Measurements from ENCODE around the gene TMEM178A.
"Not testable (repeated sequence)": the region's sequence is repeated elsewhere in the genome, so short reads cannot be mapped to it uniquely, and the experiment has no call there.

Gene TMEM178A

GRCh38 chr2:39718483-39718882 is 52.8 kb downstream of the TMEM178A start:
- no peak for DNase-seq

GRCh38 chr2:39719317-39719716 is 53.6 kb downstream of the TMEM178A start:
- no peak for DNase-seq

- no peak for DNase-seq
These were observed 55.3 kb downstream of the TMEM178A start for GRCh38 chr2:39720970-39721369.

- no peak for DNase-seq
These were observed 57.8 kb downstream of the TMEM178A start for GRCh38 chr2:39723497-39723896.

- DNase-seq, result no peak
These were observed 58.5 kb downstream of the TMEM178A start for GRCh38 chr2:39723946-39724827.

GRCh38 chr2:39724828-39725144 is 59.1 kb downstream of the TMEM178A start:
- DNase-seq, result no peak

GRCh38 chr2:39725401-39725800 is 59.7 kb downstream of the TMEM178A start:
- DNase-seq, result no peak

- not testable (repeated sequence) for DNase-seq
These were observed 62.4 kb downstream of the TMEM178A start for GRCh38 chr2:39728085-39728484.

GRCh38 chr2:39728941-39729351 is 63.2 kb downstream of the TMEM178A start:
- no peak for DNase-seq

GRCh38 chr2:39730276-39730675 is 64.6 kb downstream of the TMEM178A start:
- DNase-seq, result no peak

GRCh38 chr2:39730685-39731302 is 65.1 kb downstream of the TMEM178A start:
- no peak for DNase-seq

GRCh38 chr2:39731546-39731945 is 65.8 kb downstream of the TMEM178A start:
- DNase-seq, result no peak

GRCh38 chr2:39732482-39732881 is 66.8 kb downstream of the TMEM178A start:
- DNase-seq, result peak; percentile 35

GRCh38 chr2:39733070-39733674 is 67.5 kb downstream of the TMEM178A start:
- DNase-seq, result no peak

- DNase-seq, result no peak
These were observed 68.7 kb downstream of the TMEM178A start for GRCh38 chr2:39734445-39734844.

- no peak for DNase-seq
These were observed 69.9 kb downstream of the TMEM178A start for GRCh38 chr2:39735648-39736047.

GRCh38 chr2:39736640-39737039 is 70.9 kb downstream of the TMEM178A start:
- DNase-seq, result no peak

GRCh38 chr2:39737661-39738060 is 71.9 kb downstream of the TMEM178A start:
- no peak for DNase-seq

GRCh38 chr2:39738936-39739335 is 73.2 kb downstream of the TMEM178A start:
- DNase-seq, result no peak

- no peak for DNase-seq
These were observed 73.7 kb downstream of the TMEM178A start for GRCh38 chr2:39739386-39739785.

GRCh38 chr2:39741871-39742270 is 76.2 kb downstream of the TMEM178A start:
- DNase-seq, result peak; percentile 14

- no peak for DNase-seq
These were observed 77.6 kb downstream of the TMEM178A start for GRCh38 chr2:39743269-39743776.

GRCh38 chr2:39755466-39755865 is 89.7 kb downstream of the TMEM178A start:
- no peak for DNase-seq

- DNase-seq, result no peak
These were observed 91.4 kb downstream of the TMEM178A start for GRCh38 chr2:39757156-39757555.

Measured in DMS79 treated with DMSO at 0.1 percent for 48 hours (cell line).